ENCODE data around the gene ZNF440.

DNA sequence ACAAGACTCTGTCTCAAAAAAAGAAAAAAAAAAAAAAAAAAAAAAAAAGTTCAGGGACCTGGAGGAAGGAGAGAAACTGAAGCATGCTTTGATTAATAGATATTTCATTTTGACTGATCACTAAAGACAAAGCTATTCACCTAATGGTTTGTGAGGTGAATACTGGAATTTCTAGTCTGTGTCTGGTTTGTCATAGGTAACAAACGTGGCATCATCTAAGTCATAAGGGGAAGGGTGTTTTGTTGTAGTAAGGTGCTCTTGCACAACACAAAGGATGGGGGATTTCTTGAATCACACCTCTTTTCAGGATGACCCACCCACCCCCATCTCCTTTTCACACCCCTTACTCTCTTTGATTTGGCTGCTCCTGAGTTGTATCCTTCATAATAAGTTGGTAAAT, 59.7 kb downstream of the ZNF440 start:
- TF ChIP-seq, protein P1, sequence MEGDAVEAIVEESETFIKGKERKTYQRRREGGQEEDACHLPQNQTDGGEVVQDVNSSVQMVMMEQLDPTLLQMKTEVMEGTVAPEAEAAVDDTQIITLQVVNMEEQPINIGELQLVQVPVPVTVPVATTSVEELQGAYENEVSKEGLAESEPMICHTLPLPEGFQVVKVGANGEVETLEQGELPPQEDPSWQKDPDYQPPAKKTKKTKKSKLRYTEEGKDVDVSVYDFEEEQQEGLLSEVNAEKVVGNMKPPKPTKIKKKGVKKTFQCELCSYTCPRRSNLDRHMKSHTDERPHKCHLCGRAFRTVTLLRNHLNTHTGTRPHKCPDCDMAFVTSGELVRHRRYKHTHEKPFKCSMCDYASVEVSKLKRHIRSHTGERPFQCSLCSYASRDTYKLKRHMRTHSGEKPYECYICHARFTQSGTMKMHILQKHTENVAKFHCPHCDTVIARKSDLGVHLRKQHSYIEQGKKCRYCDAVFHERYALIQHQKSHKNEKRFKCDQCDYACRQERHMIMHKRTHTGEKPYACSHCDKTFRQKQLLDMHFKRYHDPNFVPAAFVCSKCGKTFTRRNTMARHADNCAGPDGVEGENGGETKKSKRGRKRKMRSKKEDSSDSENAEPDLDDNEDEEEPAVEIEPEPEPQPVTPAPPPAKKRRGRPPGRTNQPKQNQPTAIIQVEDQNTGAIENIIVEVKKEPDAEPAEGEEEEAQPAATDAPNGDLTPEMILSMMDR (conservative IDR thresholded peaks at IDR 0.05; ENCODE audit: low read depth, low read length), result no peak
- TF ChIP-seq EZH2 (IDR thresholded peaks at IDR 0.05; ENCODE audit: low read length, unreplicated experiment) (no peak), EZH2phosphoT487 (IDR thresholded peaks at IDR 0.05; ENCODE audit: borderline replicate concordance, low read length) (no peak)

Data from PC-3 (cell line).